Liver (tissue), 9 donors: Measurements from ENCODE around the gene ARL13A. TPM values are rescaled to one million over a fixed set of nuclear protein-coding genes. Genes with fewer than 3 reads are reported as not detected.

Source experiments
- DNase-seq: peaks from one replicate; pipeline ENCODE4 v3.0.0-alpha.2; 2017; ENCODE audit warnings: low spot score
- H3K27ac ChIP-seq, 2 donors: one replicate each; pipeline ENCODE4 v1.7.0; 2013; ENCODE audit warnings: inconsistent platforms in 2 of 2, low read length in 2 of 2, control low read depth in 1 of 2, low read depth in 1 of 2, mild to moderate bottlenecking in 1 of 2
- H3K27me3 ChIP-seq, 4 donors: one replicate each; pipeline versions ENCODE4 v1.6.1 to v1.7.0; 2013; ENCODE audit warnings: low read length in 3 of 4, inconsistent platforms in 1 of 4, mild to moderate bottlenecking in 1 of 4, moderate library complexity in 1 of 4; ENCODE audit not compliant: control insufficient read depth in 4 of 4, insufficient read depth in 4 of 4
- H3K36me3 ChIP-seq, 4 donors: one replicate each; pipeline versions ENCODE4 v1.6.1 to v1.7.0; 2013; ENCODE audit warnings: low read length in 3 of 4, mild to moderate bottlenecking in 3 of 4, low read depth in 1 of 4, moderate library complexity in 1 of 4; ENCODE audit not compliant: control insufficient read depth in 4 of 4, insufficient read depth in 3 of 4
- H3K4me1 ChIP-seq, 4 donors: one replicate each; pipeline versions ENCODE4 v1.6.1 to v1.7.0; 2013; ENCODE audit warnings: low read length in 3 of 4, mild to moderate bottlenecking in 3 of 4, moderate library complexity in 1 of 4; ENCODE audit not compliant: control insufficient read depth in 4 of 4, insufficient read depth in 4 of 4
- H3K4me3 ChIP-seq, 3 donors: one replicate each; pipeline versions ENCODE4 v1.6.1 to v1.7.0; 2013; ENCODE audit warnings: low read length in 3 of 3, control low read depth in 1 of 3, low read depth in 1 of 3, mild to moderate bottlenecking in 1 of 3
- H3K9ac ChIP-seq, 2 donors: one replicate each; pipeline ENCODE4 v1.7.0; 2013; ENCODE audit warnings: low read length in 2 of 2, mild to moderate bottlenecking in 2 of 2, moderate library complexity in 2 of 2, control low read depth in 1 of 2, low read depth in 1 of 2
- H3K9me3 ChIP-seq, 4 donors: one replicate each; pipeline versions ENCODE4 v1.6.1 to v1.7.0; 2013; ENCODE audit warnings: low read length in 3 of 4; ENCODE audit not compliant: control insufficient read depth in 4 of 4
- ATF3 ChIP-seq: IDR thresholded peaks from 2 replicates; pipeline ENCODE4 v1.6.1; 2016; ENCODE audit warnings: antibody characterized with exemption
- EGR1 ChIP-seq, 2 donors: IDR thresholded peaks; 2 replicates each; pipeline ENCODE4 v1.6.1; 2016 to 2018; ENCODE audit warnings: antibody characterized with exemption in 2 of 2, low read depth in 2 of 2
- FOXA1 ChIP-seq: IDR thresholded peaks from 2 replicates; pipeline ENCODE4 v1.6.1; 2016; ENCODE audit warnings: antibody characterized with exemption
- FOXA2 ChIP-seq: IDR thresholded peaks from 2 replicates; pipeline ENCODE4 v1.6.1; 2016; ENCODE audit warnings: antibody characterized with exemption
- GABPA ChIP-seq, 2 donors: IDR thresholded peaks in 1 of 2; conservative IDR thresholded peaks in 1 of 2; 2 replicates each; pipeline ENCODE4 v1.6.1; 2016; ENCODE audit warnings: antibody characterized with exemption in 2 of 2, mild to moderate bottlenecking in 1 of 2, moderate library complexity in 1 of 2
- HNF4A ChIP-seq, 2 donors: conservative IDR thresholded peaks; 2 replicates each; pipeline ENCODE4 v1.6.1; 2016; ENCODE audit warnings: antibody characterized with exemption in 2 of 2, mild to moderate bottlenecking in 2 of 2
- NR2F2 ChIP-seq: IDR thresholded peaks from 2 replicates; pipeline ENCODE4 v1.6.1; 2016; ENCODE audit warnings: antibody characterized with exemption
- RAD21 ChIP-seq, 2 donors: IDR thresholded peaks; 2 replicates each; pipeline ENCODE4 v1.6.1; 2016; ENCODE audit warnings: antibody characterized with exemption in 2 of 2, mild to moderate bottlenecking in 2 of 2
- REST ChIP-seq: IDR thresholded peaks from 2 replicates; pipeline ENCODE4 v1.6.1; 2016; ENCODE audit warnings: antibody characterized with exemption, mild to moderate bottlenecking
- RXRA ChIP-seq, 2 donors: IDR thresholded peaks; 2 replicates each; pipeline ENCODE4 v1.6.1; 2017 to 2018; ENCODE audit warnings: antibody characterized with exemption in 2 of 2, mild to moderate bottlenecking in 1 of 2
- YY1 ChIP-seq: IDR thresholded peaks from 2 replicates; pipeline ENCODE4 v1.6.1; 2016; ENCODE audit warnings: antibody characterized with exemption, mild to moderate bottlenecking
- WGBS: extraction: QIAGEN DNeasy Blood & Tissue Kit; methylation state at CpG from one replicate; pipeline ENCODE4 v1.1.7; 2013; 5-methylcytosine and 5-hydroxymethylcytosine counted together
- polyA plus RNA-seq, 2 donors: library from polyadenylated mRNA; stranded (reverse) in 1 of 2; unstranded in 1 of 2; fragments of 200-250 nt in 1 of 2; fragments of >200 nt in 1 of 2; fragmentation: Nextera tagmentation in 1 of 2; extraction: Ambion mirVana in 1 of 2; gene quantifications; one replicate each; pipeline versions ENCODE4 v1.2.1 to v1.2.3, GENCODE V29; 2013 to 2015
- total RNA-seq, 2 donors: library from RNA; depleted of rRNA; stranded (reverse); fragments of >200 nt; gene quantifications; one replicate each; pipeline ENCODE4 v1.2.3, GENCODE V29; 2014
- TF ChIP-seq, protein P1 (sequence below): IDR thresholded peaks from 2 replicates; pipeline ENCODE4 v1.6.1; 2016; ENCODE audit warnings: antibody characterized with exemption
- TF ChIP-seq, protein P2 (sequence below): fragments of 150-350 bp; IDR thresholded peaks from 2 replicates; pipeline ENCODE4 v1.5.1; 2017; ENCODE audit warnings: improper control_type of control experiment, low read depth, low read length; ENCODE audit not compliant: missing input control
- TF ChIP-seq, protein P3 (sequence below): IDR thresholded peaks from 2 replicates; pipeline ENCODE4 v1.6.1; 2016; ENCODE audit warnings: antibody characterized with exemption
- donor health status: healthy.
- donor health status: healthy.
- donor health status: healthy.
- donor health status: healthy.
- donor health status: healthy.

ARL13A gene
- total and polyA plus RNA-seq, 4 donors, result not detected

DNA sequence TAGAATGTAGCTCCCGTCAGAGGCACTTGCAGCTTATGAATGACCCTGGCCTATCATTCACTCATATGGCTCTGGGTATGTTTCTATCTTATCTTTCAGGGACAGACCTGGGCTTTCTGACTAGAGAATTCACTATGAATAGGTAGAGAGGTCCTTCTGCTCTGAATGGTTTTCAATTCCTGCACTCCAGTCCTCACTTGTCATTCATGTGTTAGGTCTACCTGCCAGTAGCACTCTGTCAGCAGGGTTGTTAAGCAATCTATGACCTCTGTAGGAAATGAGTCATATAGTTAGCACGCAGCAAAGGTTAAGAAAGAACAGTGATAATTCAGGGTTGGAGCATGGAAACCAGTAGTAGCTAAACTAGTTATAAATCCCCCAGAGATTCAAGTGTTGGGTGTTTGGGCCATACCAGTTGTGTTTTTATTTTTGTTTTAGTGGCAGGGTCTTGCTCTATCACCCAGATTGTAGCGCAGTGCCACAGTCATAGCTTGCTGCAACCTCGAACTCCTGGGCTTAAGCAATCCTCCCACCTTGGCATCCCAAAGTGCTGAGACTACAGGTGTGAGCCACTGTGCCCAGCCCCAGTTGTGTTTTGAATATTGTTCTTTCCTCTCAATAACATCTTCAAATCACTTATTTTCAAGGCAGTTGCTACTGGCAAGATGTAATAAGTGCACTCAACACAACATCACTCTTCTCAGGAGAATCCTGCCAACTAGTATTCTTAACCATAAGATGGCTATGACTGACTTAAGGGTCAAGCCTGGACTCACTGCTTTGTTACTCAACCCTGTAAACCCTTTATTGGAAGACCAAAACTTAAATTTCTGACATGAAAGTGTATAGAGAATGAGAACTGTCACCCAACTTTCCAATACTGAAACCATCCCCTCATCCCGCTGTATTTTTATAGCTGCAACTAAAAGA, 25.1 kb downstream of the ARL13A start:
- DNase-seq, result no peak

DNA sequence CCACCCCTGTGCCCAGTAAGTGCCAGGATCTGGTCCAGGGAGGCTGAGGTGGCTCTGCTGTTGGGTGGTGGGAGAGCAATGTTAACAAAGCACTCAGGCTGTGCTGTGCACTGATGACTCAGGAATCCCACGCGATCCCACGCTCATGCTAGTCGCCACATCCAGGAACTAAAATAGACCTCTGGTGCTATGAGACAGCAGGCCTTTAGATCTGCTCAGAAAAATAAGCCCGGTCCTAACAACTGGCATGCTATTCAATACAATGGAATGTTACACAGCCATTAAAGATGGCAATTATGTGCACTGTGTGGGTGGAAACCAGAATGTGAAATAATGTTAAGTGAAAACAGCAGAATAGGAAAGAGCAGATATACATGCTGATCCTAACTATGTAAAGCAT, 26.0 kb downstream of the ARL13A start:
- TF ChIP-seq, protein P1, sequence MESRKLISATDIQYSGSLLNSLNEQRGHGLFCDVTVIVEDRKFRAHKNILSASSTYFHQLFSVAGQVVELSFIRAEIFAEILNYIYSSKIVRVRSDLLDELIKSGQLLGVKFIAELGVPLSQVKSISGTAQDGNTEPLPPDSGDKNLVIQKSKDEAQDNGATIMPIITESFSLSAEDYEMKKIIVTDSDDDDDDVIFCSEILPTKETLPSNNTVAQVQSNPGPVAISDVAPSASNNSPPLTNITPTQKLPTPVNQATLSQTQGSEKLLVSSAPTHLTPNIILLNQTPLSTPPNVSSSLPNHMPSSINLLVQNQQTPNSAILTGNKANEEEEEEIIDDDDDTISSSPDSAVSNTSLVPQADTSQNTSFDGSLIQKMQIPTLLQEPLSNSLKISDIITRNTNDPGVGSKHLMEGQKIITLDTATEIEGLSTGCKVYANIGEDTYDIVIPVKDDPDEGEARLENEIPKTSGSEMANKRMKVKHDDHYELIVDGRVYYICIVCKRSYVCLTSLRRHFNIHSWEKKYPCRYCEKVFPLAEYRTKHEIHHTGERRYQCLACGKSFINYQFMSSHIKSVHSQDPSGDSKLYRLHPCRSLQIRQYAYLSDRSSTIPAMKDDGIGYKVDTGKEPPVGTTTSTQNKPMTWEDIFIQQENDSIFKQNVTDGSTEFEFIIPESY, result no peak
- TF ChIP-seq GABPA (IDR thresholded peaks at IDR 0.05 in 1 of 2, conservative IDR thresholded peaks at IDR 0.05 in 1 of 2), result no peak
- no peak for TF ChIP-seq ATF3
- no peak for TF ChIP-seq HNF4A (conservative IDR thresholded peaks at IDR 0.05)
- TF ChIP-seq FOXA2, result no peak
- TF ChIP-seq, protein P2, sequence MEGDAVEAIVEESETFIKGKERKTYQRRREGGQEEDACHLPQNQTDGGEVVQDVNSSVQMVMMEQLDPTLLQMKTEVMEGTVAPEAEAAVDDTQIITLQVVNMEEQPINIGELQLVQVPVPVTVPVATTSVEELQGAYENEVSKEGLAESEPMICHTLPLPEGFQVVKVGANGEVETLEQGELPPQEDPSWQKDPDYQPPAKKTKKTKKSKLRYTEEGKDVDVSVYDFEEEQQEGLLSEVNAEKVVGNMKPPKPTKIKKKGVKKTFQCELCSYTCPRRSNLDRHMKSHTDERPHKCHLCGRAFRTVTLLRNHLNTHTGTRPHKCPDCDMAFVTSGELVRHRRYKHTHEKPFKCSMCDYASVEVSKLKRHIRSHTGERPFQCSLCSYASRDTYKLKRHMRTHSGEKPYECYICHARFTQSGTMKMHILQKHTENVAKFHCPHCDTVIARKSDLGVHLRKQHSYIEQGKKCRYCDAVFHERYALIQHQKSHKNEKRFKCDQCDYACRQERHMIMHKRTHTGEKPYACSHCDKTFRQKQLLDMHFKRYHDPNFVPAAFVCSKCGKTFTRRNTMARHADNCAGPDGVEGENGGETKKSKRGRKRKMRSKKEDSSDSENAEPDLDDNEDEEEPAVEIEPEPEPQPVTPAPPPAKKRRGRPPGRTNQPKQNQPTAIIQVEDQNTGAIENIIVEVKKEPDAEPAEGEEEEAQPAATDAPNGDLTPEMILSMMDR, result no peak
- TF ChIP-seq, protein P3, sequence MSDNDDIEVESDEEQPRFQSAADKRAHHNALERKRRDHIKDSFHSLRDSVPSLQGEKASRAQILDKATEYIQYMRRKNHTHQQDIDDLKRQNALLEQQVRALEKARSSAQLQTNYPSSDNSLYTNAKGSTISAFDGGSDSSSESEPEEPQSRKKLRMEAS, result no peak
- TF ChIP-seq REST, result no peak
- no peak for TF ChIP-seq RAD21 (IDR thresholded peaks at IDR 0.05)
- TF ChIP-seq NR2F2, result no peak
- no peak for TF ChIP-seq EGR1 (IDR thresholded peaks at IDR 0.05; ENCODE audit: low read depth in 2 of 2)
- TF ChIP-seq RXRA (IDR thresholded peaks at IDR 0.05), result no peak
- no peak for TF ChIP-seq YY1
- no peak for TF ChIP-seq FOXA1
- no peaks in the 10 kb centered on the region for H3K27me3 ChIP-seq
- no peaks in the 10 kb centered on the region for H3K4me1 ChIP-seq
- 93% methylated on average over 5 of the region's 5 CpGs for WGBS
- no peak for DNase-seq
- no peak overlapping the region for H3K9ac ChIP-seq
- H3K9me3 ChIP-seq, result no peaks in the 10 kb centered on the region
- no peak overlapping the region for H3K4me3 ChIP-seq
- no peak overlapping the region for H3K27ac ChIP-seq
- no peaks in the 10 kb centered on the region for H3K36me3 ChIP-seq

More for the DNA sequence above, 25.1 kb downstream of the ARL13A start:
- Histone ChIP-seq H3K4me1 (no peaks in the 10 kb centered on the region), H3K9me3 (no peaks in the 10 kb centered on the region), H3K9ac (no peak overlapping the region), H3K27me3 (no peaks in the 10 kb centered on the region), H3K27ac (no peak overlapping the region), H3K36me3 (no peaks in the 10 kb centered on the region), H3K4me3 (no peak overlapping the region)
- WGBS, result 89% methylated on average over 5 of the region's 5 CpGs
- TF ChIP-seq FOXA2 (no peak), YY1 (no peak), NR2F2 (no peak), REST (no peak)
